Activated naive CD8-positive, alpha-beta T cell treated with anti-CD3 and anti-CD28 coated beads, Interleukin-2, amount 50 U/mL, for 16 hours (primary cell): Measurements from ENCODE around the gene PTPRS.
"Not testable (repeated sequence)": the region's sequence is repeated elsewhere in the genome, so short reads cannot be mapped to it uniquely, and the experiment has no call there.

ENCODE experiments used
- DNase-seq: peaks from one replicate; pipeline ENCODE4 v3.0.0-alpha.2; 2020; ENCODE audit warnings: low read depth, low spot score

Gene PTPRS

GRCh38 chr19:5333581-5334365 is 6.8 kb downstream of the PTPRS start:
- DNase-seq, result no peak

- DNase-seq, result no peak
Measured at GRCh38 chr19:5332501-5332900, 8.1 kb downstream of the PTPRS start.

GRCh38 chr19:5331790-5332189 is 8.8 kb downstream of the PTPRS start:
- DNase-seq, result no peak

GRCh38 chr19:5330307-5330720 is 10.3 kb downstream of the PTPRS start:
- DNase-seq, result no peak

- no peak for DNase-seq
Measured at GRCh38 chr19:5329141-5329540, 11.5 kb downstream of the PTPRS start.

- DNase-seq, result not testable (repeated sequence)
Measured at GRCh38 chr19:5328407-5328806, 12.2 kb downstream of the PTPRS start.

GRCh38 chr19:5326986-5327623 is 13.5 kb downstream of the PTPRS start:
- DNase-seq, result no peak

GRCh38 chr19:5326545-5326944 is 14.1 kb downstream of the PTPRS start:
- no peak for DNase-seq

GRCh38 chr19:5324947-5325346 is 15.7 kb downstream of the PTPRS start:
- DNase-seq, result no peak

- no peak for DNase-seq
Measured at GRCh38 chr19:5323475-5323811, 17.2 kb downstream of the PTPRS start.

GRCh38 chr19:5321851-5322681 is 18.5 kb downstream of the PTPRS start:
- DNase-seq, result no peak

- DNase-seq, result no peak
Measured at GRCh38 chr19:5321066-5321642, 19.5 kb downstream of the PTPRS start.

- no peak for DNase-seq
Measured at GRCh38 chr19:5319516-5319915, 21.1 kb downstream of the PTPRS start.

GRCh38 chr19:5318306-5318705 is 22.3 kb downstream of the PTPRS start:
- no peak for DNase-seq

GRCh38 chr19:5317321-5317720 is 23.3 kb downstream of the PTPRS start:
- DNase-seq, result no peak

- no peak for DNase-seq
Measured at GRCh38 chr19:5316138-5316537, 24.5 kb downstream of the PTPRS start.

GRCh38 chr19:5314907-5315298 is 25.7 kb downstream of the PTPRS start:
- DNase-seq, result no peak

- no peak for DNase-seq
Measured at GRCh38 chr19:5314012-5314906, 26.4 kb downstream of the PTPRS start.

GRCh38 chr19:5313307-5313706 is 27.3 kb downstream of the PTPRS start:
- DNase-seq, result no peak

- DNase-seq, result no peak
Measured at GRCh38 chr19:5312058-5312457, 28.6 kb downstream of the PTPRS start.
